OCI-LY7 (cell line): ENCODE measurements around the gene TSPAN11. TPM values are rescaled to one million over a fixed set of nuclear protein-coding genes. Genes with fewer than 3 reads are reported as not detected.

Experiments
- BruUV-seq: library from RNA; stranded (reverse); fragments of 400-500 nt; replicated peaks from 2 replicates; lab custom pipeline; 2021; lab: Mats Ljungman, UMichigan
- CTCF ChIA-PET: fragments of 300-600 bp; sonication (Branson Sonifier 250); formaldehyde crosslinking; loops from one replicate; lab custom pipeline; 2022; ENCODE audit warnings: antibody characterized with exemption; ENCODE audit not compliant: unreplicated experiment; lab: Charles Lee
- POLR2A ChIA-PET: fragments of 300-600 bp; sonication (Branson Sonifier 250); formaldehyde crosslinking; loops from one replicate; lab custom pipeline; 2022; ENCODE audit warnings: antibody characterized with exemption; lab: Charles Lee
- DNase-seq: peaks from one replicate; pipeline ENCODE4 v3.0.0-alpha.2; 2015; ENCODE audit warnings: low spot score
- H2AFZ ChIP-seq: fragments of 200-600 bp; sonication (generic), shearing (Covaris generic); 2 replicates; pipeline ENCODE4 v1.6.1; 2014; ENCODE audit warnings: mild to moderate bottlenecking, antibody characterized with exemption, low read length, moderate library complexity
- H3K27ac ChIP-seq: fragments of 200-600 bp; sonication (generic); 2 replicates; pipeline ENCODE4 v1.5.1; 2014; ENCODE audit warnings: mixed run types, low read depth, mild to moderate bottlenecking, moderate library complexity, low read length, inconsistent platforms; ENCODE audit not compliant: poor library complexity, severe bottlenecking
- H3K36me3 ChIP-seq: fragments of 200-600 bp; sonication (generic); 2 replicates; pipeline ENCODE4 v1.6.1; 2014; ENCODE audit warnings: mild to moderate bottlenecking, antibody characterized with exemption, low read length, moderate library complexity, mixed read lengths; ENCODE audit not compliant: insufficient read depth
- H3K4me1 ChIP-seq: fragments of 200-600 bp; sonication (generic); 2 replicates; pipeline ENCODE4 v1.5.1; 2014; ENCODE audit warnings: mild to moderate bottlenecking, low read length; ENCODE audit not compliant: insufficient read depth, poor library complexity, severe bottlenecking
- H3K4me2 ChIP-seq: fragments of 200-600 bp; sonication (generic); 2 replicates; pipeline ENCODE4 v1.6.1; 2014; ENCODE audit warnings: mild to moderate bottlenecking, low read length
- H3K4me3 ChIP-seq: fragments of 200-600 bp; sonication (generic); 2 replicates; pipeline ENCODE4 v1.5.1; 2014; ENCODE audit warnings: mild to moderate bottlenecking, low read depth, low read length; ENCODE audit not compliant: poor library complexity, severe bottlenecking
- H3K79me2 ChIP-seq: fragments of 200-600 bp; sonication (generic); 2 replicates; pipeline ENCODE4 v1.6.1; 2016; ENCODE audit warnings: low read depth, mild to moderate bottlenecking, low read length, moderate library complexity, mixed read lengths; ENCODE audit not compliant: insufficient read depth
- H3K9me2 ChIP-seq: fragments of 200-600 bp; sonication (generic); 2 replicates; pipeline ENCODE4 v1.6.1; 2016; ENCODE audit warnings: mild to moderate bottlenecking, low read length, mixed read lengths; ENCODE audit not compliant: insufficient read depth
- H3K9me3 ChIP-seq: fragments of 200-600 bp; sonication (generic); 2 replicates; pipeline ENCODE4 v1.6.1; 2014; ENCODE audit warnings: mild to moderate bottlenecking, mixed run types, low read length, mixed read lengths
- H4K20me1 ChIP-seq: fragments of 200-600 bp; sonication (generic); 2 replicates; pipeline ENCODE4 v1.6.1; 2014; ENCODE audit warnings: mild to moderate bottlenecking, antibody characterized with exemption, low read length, moderate library complexity, mixed read lengths; ENCODE audit not compliant: insufficient read depth
- EZH2phosphoT487 ChIP-seq: fragments of 200-600 bp; sonication (generic); IDR thresholded peaks from 2 replicates; pipeline ENCODE4 v1.6.1; 2018; ENCODE audit warnings: low read depth, borderline replicate concordance, mild to moderate bottlenecking, mixed run types, antibody characterized with exemption, low read length, moderate library complexity, mixed read lengths
- intact Hi-C: fragments of 100-400 bp; cut with micrococcal nuclease; formaldehyde crosslinking; loops from one replicate; pipeline ENCODE4 v1.10.0; 2022; ENCODE audit not compliant: unreplicated experiment
- total RNA-seq, 2 experiments: library from RNA; depleted of rRNA in 1 of 2; stranded (reverse); fragments of >200 nt in 1 of 2; shearing (Covaris generic) in 1 of 2; gene quantifications; 2 replicates each; pipeline ENCODE4 v1.2.3, GENCODE V29; 2014 to 2022
- TF ChIP-seq, protein P1 (sequence below): fragments of 200-600 bp; sonication (generic); conservative IDR thresholded peaks from 2 replicates; pipeline ENCODE4 v1.5.1; 2014; ENCODE audit warnings: mild to moderate bottlenecking, antibody characterized with exemption, low read length, moderate library complexity, mixed read lengths

TSPAN11 gene
- total RNA-seq, 2 experiments from 2014 or later, result not detected

DNA sequence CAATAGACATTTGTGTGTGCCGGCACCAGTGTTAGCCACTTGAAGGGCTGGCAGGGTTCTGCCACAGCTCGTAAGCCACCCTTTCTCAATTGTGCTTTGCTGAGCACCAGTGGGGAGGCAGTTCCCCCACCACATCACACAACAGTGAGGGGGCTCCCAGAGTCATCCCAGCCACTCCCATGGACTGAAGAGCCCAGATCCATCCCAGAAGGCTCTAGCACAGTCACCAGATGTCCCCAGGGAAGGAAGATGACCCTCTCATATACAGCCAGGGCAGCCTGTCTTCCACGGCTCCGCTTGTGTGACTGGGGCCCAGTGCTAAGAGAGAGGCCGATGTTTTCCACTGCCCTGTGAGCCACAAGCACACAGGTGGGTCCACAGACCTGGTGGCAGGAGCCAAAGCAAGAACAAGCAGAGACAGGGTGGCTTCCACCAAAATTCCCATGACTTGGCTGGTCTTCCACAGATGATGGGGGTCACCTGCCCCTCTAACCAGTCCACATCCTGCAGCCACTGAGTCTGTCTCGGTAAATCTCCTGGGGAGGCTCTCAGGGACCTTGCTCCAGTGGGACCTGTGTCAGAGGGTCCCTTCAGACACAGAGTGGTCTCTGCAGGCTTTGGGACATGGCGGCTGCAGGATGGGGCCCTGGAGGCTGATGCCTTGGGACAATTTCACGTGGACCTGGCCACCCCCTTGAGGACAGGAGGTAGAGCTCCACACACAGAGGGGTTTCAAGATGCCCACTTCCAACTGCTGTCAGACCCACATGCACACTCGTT is 75.2 kb downstream of the TSPAN11 start:
- POLR2A ChIA-PET, result no interaction called here
- TF ChIP-seq EZH2phosphoT487, result no peak
- TF ChIP-seq, protein P1, sequence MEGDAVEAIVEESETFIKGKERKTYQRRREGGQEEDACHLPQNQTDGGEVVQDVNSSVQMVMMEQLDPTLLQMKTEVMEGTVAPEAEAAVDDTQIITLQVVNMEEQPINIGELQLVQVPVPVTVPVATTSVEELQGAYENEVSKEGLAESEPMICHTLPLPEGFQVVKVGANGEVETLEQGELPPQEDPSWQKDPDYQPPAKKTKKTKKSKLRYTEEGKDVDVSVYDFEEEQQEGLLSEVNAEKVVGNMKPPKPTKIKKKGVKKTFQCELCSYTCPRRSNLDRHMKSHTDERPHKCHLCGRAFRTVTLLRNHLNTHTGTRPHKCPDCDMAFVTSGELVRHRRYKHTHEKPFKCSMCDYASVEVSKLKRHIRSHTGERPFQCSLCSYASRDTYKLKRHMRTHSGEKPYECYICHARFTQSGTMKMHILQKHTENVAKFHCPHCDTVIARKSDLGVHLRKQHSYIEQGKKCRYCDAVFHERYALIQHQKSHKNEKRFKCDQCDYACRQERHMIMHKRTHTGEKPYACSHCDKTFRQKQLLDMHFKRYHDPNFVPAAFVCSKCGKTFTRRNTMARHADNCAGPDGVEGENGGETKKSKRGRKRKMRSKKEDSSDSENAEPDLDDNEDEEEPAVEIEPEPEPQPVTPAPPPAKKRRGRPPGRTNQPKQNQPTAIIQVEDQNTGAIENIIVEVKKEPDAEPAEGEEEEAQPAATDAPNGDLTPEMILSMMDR, result no peak

DNA sequence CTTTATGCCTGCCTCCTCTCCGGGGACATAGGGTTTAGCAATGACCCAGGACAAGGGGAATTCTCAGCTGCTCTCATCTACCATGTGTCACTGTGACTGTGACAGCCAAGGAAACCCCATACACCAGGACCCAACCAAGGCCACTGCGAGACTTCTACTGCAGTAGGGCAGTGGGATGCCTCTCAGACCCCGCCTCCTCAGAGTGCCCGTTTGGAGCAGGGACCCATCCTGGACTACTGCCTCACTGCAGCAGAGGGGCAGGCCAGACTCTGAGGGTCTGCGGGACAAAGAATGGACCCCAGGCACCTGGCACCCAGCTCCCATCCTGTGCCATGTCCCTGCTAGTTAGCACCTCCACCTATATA is 75.8 kb downstream of the TSPAN11 start:
- no peak overlapping the region for H3K27ac ChIP-seq
- H3K4me3 ChIP-seq, result no peak overlapping the region
- H3K4me1 ChIP-seq, result no peaks in the 10 kb centered on the region
- no peaks in the 10 kb centered on the region for H3K9me3 ChIP-seq
- no peaks in the 10 kb centered on the region for H4K20me1 ChIP-seq
- DNase-seq, result no peak
- no peaks in the 10 kb centered on the region for H3K9me2 ChIP-seq
- H3K4me2 ChIP-seq, result no peak overlapping the region
- no peak overlapping the region for H2AFZ ChIP-seq
- intact Hi-C loops, result no loop called here
- ChIA-PET CTCF (no interaction called here), POLR2A (no interaction called here)
- no peaks in the 10 kb centered on the region for H3K79me2 ChIP-seq
- no peaks in the 10 kb centered on the region for H3K36me3 ChIP-seq
- TF ChIP-seq, protein P1, result no peak
- no peak for TF ChIP-seq EZH2phosphoT487
- BruUV-seq, result no TSS peak

More for the DNA sequence above, 75.2 kb downstream of the TSPAN11 start:
- no peaks in the 10 kb centered on the region for H3K9me2 ChIP-seq
- CTCF ChIA-PET, result no interaction called here
- intact Hi-C loops, result no loop called here
- no peaks in the 10 kb centered on the region for H3K79me2 ChIP-seq
- no TSS peak for BruUV-seq
- no peak for DNase-seq
- no peak overlapping the region for H3K27ac ChIP-seq
- H4K20me1 ChIP-seq, result no peaks in the 10 kb centered on the region
- no peak overlapping the region for H3K4me3 ChIP-seq
- no peaks in the 10 kb centered on the region for H3K36me3 ChIP-seq
- no peaks in the 10 kb centered on the region for H3K9me3 ChIP-seq
- no peak overlapping the region for H3K4me2 ChIP-seq
- H3K4me1 ChIP-seq, result no peaks in the 10 kb centered on the region
- no peak overlapping the region for H2AFZ ChIP-seq

DNA sequence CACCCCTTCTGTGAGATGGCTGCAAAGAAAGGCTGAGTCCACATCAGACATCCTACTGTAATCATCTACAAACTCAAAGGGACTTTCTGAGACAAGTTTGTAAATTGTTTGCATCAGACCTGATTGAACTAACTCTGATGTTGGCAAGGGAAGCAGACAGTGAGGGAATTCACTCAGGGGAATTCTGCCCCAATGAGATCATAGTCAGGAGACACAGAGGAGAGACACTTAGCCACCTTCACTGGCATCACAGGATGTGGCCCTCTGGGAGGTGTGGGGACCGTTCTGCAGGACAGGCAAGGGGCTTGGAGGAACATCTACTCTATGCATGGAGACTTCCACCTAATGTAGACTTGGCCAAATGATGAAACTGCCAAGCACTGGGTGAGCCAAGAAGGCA is 76.5 kb downstream of the TSPAN11 start:
- Histone ChIP-seq H3K79me2 (no peaks in the 10 kb centered on the region), H4K20me1 (no peaks in the 10 kb centered on the region), H3K27ac (no peak overlapping the region), H3K9me2 (no peaks in the 10 kb centered on the region), H3K9me3 (no peaks in the 10 kb centered on the region), H2AFZ (no peak overlapping the region), H3K36me3 (no peaks in the 10 kb centered on the region), H3K4me2 (no peak overlapping the region), H3K4me3 (no peak overlapping the region), H3K4me1 (no peaks in the 10 kb centered on the region)
- BruUV-seq, result no TSS peak
- no peak for DNase-seq
- intact Hi-C loops, result no loop called here
- ChIA-PET CTCF (no interaction called here), POLR2A (no interaction called here)
- TF ChIP-seq, protein P1, result no peak
- no peak for TF ChIP-seq EZH2phosphoT487
